ENCODE measurements around the gene CHAD. TPM values are rescaled to one million over a fixed set of nuclear protein-coding genes. Genes with fewer than 3 reads are reported as not detected.

Gene CHAD
- total RNA-seq, 4 donors from 2014 or later = not detected

- TF ChIP-seq CTCF (IDR thresholded peaks at IDR 0.05; ENCODE audit: low read depth) = no peak
These were observed 9.7 kb downstream of the CHAD start for GRCh38 chr17:50458701-50459676.

GRCh38 chr17:50458270-50458669, 10.4 kb downstream of the CHAD start:
- no peak for TF ChIP-seq CTCF (IDR thresholded peaks at IDR 0.05; ENCODE audit: low read depth)

GRCh38 chr17:50457621-50458020, 11.1 kb downstream of the CHAD start:
- TF ChIP-seq CTCF (IDR thresholded peaks at IDR 0.05; ENCODE audit: low read depth) = no peak

GRCh38 chr17:50453901-50454300, 14.8 kb downstream of the CHAD start:
- TF ChIP-seq CTCF (IDR thresholded peaks at IDR 0.05; ENCODE audit: low read depth) = no peak

GRCh38 chr17:50452630-50453300, 15.9 kb downstream of the CHAD start:
- TF ChIP-seq CTCF (IDR thresholded peaks at IDR 0.05; ENCODE audit: low read depth) = no peak

- TF ChIP-seq CTCF (IDR thresholded peaks at IDR 0.05; ENCODE audit: low read depth) = no peak
These were observed 16.6 kb downstream of the CHAD start for GRCh38 chr17:50451943-50452629.

- TF ChIP-seq CTCF (IDR thresholded peaks at IDR 0.05; ENCODE audit: low read depth) = no peak
These were observed 20.0 kb downstream of the CHAD start for GRCh38 chr17:50448643-50449042.
